ENCODE results near the gene ISG20L2. TPM values are rescaled to one million over a fixed set of nuclear protein-coding genes. Genes with fewer than 3 reads are reported as not detected.

The ISG20L2 gene
- total RNA-seq, 1 experiment from 2014 or later = 41.7 TPM

DNA sequence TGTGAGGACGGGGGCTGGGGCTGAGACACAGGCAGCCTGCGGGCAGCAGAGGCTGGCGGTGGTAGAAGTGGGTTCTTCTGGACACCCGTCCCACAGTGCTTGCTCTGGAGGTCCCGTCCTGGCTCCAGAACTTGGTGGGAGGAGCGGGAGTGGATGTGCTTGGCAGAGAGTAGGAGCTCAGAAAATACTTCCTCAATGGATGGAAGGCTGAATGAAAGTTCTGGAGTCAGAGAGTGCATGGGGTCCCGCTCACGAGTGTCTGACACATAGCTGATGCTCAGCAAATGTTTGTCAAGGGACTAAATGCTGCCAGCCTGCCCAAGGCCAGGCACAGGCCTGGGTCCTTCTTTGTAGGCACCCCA is 37.9 kb downstream of the ISG20L2 start:
- Histone ChIP-seq H3K9ac (ENCODE audit: low read length) (0 out of 2 replicates have a peak overlapping the region, but pooled peaks have one; percentile 39), H3K4me2 (ENCODE audit: low read length) (peak overlapping the region; percentile 84), H3K9me3 (ENCODE audit: control insufficient read depth in 1 of 2, insufficient read depth in 1 of 2, low read depth in 1 of 2, low read length in 2 of 2) (no peaks in the 10 kb centered on the region), H4K20me1 (ENCODE audit: insufficient read depth) (no peaks in the 10 kb centered on the region), H3K36me3 (ENCODE audit: control insufficient read depth in 1 of 2, insufficient read depth in 2 of 2, low read length in 2 of 2) (no peaks in the 10 kb centered on the region), H3K27ac (ENCODE audit: low read depth, low read length) (peak overlapping the region; percentile 72; the same call in 1 of the 2 replicates), H3K4me3 (replicated peaks in 1 of 2; ENCODE audit: low read depth in 1 of 2, low read length in 2 of 2) (no peak overlapping the region), H3K4me1 (ENCODE audit: control insufficient read depth in 1 of 2, insufficient read depth in 2 of 2, low read length in 2 of 2) (peaks cover 65 to 82% of the 10 kb centered on the region in 2 experiments), H2AFZ (ENCODE audit: low read depth, low read length, poor library complexity, severe bottlenecking) (no peak overlapping the region), H3K9me2 (ENCODE audit: insufficient read depth) (no peaks in the 10 kb centered on the region), H3K79me2 (ENCODE audit: insufficient read depth, low read length) (no peaks in the 10 kb centered on the region), H3K27me3 (ENCODE audit: insufficient read depth, low read length) (no peaks in the 10 kb centered on the region)
- ChIA-PET CTCF (interaction anchor here (1.1 to 10.0 kb wide), 8 partner anchors 14 to 237 kb away, joined by 3 to 508 read pairs (median 32); partner anchors contain the start of genes CRABP2, INSRR, ISG20L2 and METTL25B), POLR2A (interaction anchor here (0.6 to 5.0 kb wide), 7 partner anchors 13 to 37 kb away, joined by 3 to 87 read pairs (median 7); partner anchors contain the start of genes CRABP2, ISG20L2, METTL25B and NES), RAD21 (ENCODE audit: low non-redundant PET in 1 of 2, low total read pairs in 2 of 2, uncharacterized antibody in 2 of 2, unreplicated experiment in 2 of 2) (interaction anchor here (0.9 to 4.0 kb wide), 7 partner anchors 15 to 199 kb away, joined by 3 to 67 read pairs (median 23); partner anchors contain the start of genes CRABP2 (in 2 of the 2) and NTRK1 (in 1 of the 2))
- DNase-seq (ENCODE audit: low read depth, low spot score) (no peak), ATAC-seq (no peak)
- intact Hi-C loops (cut with micrococcal nuclease) = no loop called here
- no TSS peak for BruUV-seq (replicated peaks)
- TF ChIP-seq EGR1 (IDR thresholded peaks at IDR 0.05; ENCODE audit: low read depth) = no peak
- no peak for TF ChIP-seq SRF (IDR thresholded peaks at IDR 0.05; ENCODE audit: low read depth)
- TF ChIP-seq, protein P1, sequence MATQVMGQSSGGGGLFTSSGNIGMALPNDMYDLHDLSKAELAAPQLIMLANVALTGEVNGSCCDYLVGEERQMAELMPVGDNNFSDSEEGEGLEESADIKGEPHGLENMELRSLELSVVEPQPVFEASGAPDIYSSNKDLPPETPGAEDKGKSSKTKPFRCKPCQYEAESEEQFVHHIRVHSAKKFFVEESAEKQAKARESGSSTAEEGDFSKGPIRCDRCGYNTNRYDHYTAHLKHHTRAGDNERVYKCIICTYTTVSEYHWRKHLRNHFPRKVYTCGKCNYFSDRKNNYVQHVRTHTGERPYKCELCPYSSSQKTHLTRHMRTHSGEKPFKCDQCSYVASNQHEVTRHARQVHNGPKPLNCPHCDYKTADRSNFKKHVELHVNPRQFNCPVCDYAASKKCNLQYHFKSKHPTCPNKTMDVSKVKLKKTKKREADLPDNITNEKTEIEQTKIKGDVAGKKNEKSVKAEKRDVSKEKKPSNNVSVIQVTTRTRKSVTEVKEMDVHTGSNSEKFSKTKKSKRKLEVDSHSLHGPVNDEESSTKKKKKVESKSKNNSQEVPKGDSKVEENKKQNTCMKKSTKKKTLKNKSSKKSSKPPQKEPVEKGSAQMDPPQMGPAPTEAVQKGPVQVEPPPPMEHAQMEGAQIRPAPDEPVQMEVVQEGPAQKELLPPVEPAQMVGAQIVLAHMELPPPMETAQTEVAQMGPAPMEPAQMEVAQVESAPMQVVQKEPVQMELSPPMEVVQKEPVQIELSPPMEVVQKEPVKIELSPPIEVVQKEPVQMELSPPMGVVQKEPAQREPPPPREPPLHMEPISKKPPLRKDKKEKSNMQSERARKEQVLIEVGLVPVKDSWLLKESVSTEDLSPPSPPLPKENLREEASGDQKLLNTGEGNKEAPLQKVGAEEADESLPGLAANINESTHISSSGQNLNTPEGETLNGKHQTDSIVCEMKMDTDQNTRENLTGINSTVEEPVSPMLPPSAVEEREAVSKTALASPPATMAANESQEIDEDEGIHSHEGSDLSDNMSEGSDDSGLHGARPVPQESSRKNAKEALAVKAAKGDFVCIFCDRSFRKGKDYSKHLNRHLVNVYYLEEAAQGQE (IDR thresholded peaks at IDR 0.05; ENCODE audit: low read depth) = no peak

Measured in HCT116 (cell line).